Fibroblast of skin of right biceps (primary cell): Measurements from ENCODE around the gene TWIST1.

Source experiments
- DNase-seq: peaks from one replicate; pipeline ENCODE4 v3.0.0-alpha.2; 2013

The TWIST1 gene

DNA sequence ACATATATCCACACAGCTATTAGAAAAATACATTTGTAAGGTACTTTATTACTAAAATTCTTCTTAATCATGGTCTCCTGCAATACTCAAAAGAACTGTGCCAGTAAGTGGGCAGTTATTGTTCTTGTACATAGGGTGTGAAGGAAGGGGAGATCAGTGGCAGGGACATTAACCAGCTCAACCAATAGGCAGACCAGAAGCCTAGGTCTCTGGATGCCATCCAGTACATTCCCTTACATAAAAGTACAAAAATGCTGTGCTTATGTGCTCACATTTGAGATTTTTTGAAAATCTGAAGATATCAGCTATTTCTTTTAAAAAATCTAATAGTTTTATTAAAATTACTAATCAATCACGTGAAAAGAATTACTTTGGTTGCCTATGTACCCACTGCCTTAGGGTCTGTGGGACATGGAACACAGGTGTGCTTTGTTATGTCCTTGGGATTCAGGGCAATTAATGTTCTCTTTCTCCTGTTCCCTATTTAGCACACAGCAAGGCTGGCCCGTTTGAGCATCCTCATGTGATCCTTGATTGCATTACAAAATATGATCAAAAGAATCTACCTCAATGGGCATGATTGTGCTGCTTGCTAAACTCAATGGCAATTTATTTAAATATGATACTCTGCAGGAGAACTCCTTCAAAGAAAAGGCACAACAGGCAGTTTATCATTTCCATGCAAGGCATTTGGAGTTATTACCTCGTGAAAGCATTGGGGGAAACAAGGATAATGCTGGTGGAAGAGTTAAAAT, 22.7 kb downstream of the TWIST1 start:
- DNase-seq: peak; percentile 51

DNA sequence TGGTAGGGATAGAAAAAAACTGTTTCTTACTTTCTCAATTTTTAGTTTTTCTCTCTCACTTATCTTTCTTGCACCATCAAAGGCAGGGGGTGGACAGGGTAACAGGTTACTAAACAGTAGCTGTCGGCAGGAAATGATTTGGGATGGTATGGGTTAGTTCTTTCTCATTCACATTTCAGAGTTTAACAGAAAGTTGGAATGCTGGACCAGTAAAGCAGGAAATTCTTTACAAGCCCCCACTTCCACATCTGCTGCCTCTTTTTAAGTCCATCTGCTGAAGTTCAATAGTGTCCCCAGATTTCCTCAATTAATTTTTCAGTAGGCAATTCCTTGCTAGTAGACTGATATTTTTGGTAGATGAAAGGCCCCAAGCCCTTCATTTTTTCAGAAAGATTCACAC, 23.3 kb downstream of the TWIST1 start:
- DNase-seq: peak; percentile 50

DNA sequence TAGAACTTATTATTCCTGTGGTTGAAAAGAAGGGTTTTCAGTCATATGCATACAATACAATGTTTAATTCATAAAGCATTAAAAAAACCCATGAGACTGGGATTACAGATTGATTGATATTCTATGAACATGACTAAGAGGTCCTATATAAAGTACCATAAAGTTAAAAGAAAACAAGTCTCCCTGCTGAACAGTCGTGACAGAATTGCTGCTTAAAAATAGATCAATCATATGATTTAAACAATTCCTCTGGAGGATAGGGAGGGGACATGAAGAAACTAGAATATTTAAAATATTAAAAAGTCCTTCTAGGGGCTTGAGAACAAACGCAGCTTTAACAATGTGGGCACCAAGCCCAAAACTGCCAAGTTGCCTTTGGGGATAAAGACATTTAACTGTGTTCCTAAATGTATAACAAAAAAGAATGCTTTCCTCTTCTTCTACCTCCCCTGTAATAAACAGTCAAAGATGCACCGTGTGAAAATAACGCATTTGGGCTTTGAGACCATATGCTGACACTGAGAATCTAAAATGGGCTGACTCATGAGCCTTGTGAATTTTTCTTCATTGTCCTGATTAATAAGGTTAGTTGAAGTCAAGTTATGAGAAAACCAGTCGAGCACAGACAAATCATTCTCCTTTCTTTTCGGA, 25.8 kb downstream of the TWIST1 start:
- peak; percentile 71 for DNase-seq

DNA sequence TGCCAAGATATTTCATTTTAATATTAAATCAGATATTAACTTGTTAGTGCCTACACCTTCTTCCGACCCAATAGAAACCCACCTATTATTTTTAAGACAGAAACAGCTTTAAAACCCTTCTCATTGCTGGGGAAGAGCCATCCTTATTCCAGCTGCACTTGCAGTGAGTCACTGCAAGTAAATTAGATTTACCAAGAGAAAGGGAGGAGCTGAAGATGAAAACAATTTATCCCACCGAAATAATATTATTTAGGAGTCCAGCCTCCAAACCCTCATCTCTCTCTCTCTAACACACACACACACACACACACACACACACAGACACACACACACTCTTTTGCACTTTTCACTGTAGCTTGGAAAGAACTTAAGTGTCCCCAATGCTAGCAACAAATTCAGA, 26.9 kb downstream of the TWIST1 start:
- DNase-seq: peak; percentile 49

DNA sequence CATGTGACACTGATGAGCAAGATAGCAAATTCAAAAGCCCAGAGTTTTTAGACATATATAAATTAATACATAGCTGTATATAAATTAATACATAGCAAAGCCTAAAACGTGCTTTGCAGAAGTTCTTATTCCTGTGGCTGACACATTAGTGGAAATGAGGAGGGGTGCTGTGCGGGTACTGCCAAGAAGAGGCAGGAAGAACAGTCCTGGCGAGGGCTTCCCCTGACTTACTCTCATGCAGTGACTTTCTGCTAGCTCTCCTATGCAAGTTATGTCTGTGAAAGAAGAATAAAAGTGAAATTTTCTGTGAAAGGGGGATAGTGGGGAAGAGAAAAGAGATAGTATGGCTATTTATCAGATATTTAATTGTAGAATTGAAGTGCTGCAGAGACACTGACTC, 27.6 kb downstream of the TWIST1 start:
- no peak for DNase-seq

DNA sequence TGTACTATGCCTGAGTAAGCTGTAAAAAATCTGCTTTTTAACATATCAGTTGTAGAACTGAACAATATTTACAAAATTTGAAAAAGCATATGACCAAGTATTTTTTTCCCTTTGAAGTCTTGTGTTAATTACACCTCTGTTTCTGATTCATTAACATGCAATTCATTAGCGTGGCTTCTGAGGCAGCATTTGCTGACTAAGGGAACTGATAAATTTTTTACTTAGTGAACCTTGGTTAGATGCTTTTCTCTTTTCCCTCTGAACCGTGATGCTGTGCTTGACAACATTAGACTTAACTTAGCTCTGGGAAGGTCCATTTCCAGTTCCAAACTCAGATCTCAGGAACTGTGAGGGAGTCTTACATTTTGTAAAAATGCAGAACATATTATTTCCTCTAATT, 28.1 kb downstream of the TWIST1 start:
- DNase-seq: no peak

DNA sequence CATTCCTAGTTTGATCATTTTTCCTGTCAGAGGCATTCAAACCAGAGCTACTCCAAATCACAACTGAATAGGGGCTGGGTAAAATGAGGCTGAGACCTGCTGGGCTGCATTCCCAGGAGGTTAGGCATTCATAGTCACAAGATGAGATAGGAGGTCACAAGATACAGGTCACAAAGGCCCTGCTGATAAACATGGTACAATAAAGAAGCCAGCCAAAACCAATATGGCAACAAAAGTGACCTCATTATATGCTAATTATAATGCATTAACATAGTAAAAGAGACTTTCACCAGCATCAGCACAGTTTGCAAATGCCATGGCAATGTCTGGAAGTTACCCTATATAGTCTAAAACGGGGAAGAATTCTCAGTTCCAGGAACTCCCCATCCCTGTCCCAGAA, 37.3 kb downstream of the TWIST1 start:
- DNase-seq: no peak

DNA sequence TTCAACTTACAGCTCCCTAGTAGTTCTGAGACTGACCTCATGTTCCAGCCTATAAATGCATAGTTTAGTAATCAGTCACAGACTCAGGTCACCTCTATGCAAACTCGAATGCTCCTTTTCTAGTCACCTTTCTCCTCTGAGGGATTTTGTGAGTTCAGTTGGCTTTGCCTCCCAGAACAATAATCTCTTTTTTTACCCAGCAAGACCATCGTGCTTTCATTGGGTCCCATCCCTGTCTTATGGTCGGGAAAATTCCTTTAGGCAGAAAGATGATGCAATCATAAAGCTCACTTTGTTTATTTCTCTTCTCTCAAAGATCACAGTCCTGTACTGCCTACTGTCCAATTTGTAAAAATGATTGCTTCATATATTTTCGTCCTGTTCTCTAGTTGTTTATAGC, 38.4 kb downstream of the TWIST1 start:
- no peak for DNase-seq

DNA sequence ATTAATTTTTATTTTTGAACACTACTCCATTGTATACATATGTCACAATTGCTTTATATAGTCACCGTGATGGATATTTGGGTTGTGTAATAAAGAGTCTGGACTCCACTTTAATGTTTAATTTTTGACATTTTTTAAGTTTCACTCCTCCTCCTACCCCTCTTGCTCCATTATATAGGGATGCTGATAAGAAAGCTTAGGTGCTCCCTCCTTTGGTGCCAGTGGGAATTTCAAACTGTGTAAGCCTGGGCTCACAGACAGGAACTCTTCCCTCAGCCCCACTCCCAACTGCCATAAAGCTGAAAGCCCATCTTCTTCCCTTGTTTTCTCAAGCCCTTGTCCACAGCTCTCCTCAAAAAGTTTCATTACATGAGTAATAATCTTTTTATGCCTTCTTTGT, 47.6 kb downstream of the TWIST1 start:
- peak; percentile 33 for DNase-seq

DNA sequence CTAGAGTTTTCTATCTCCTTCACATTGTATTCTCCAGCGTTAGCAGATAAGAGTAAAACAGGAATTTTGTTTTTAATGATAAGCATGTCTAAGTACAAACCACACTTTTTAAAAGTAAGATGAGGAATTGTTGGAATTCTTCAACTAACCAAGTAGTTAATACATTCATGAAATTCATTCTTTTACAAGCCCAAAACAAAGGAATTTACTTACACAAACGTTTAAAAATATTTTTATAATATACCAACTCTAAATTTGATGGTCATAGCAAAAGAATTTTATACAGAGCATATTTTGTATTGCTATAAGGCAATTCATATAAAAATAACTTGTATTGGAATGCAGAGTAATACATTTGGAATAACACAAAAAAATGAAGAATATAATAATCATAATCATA, 51.3 kb downstream of the TWIST1 start:
- peak; percentile 68 for DNase-seq
